Calu3 (cell line): ENCODE data around the gene MFNG. TPM values are rescaled to one million over a fixed set of nuclear protein-coding genes. Genes with fewer than 3 reads are reported as not detected.

ENCODE experiments used
- BruUV-seq: library from RNA; stranded (reverse); fragments of 400-500 nt; replicated peaks from 2 replicates; lab custom pipeline; 2021; lab: Mats Ljungman, UMichigan
- CTCF ChIA-PET: fragments of 300-600 bp; sonication (Branson Sonifier 250); formaldehyde crosslinking; loops from one replicate; lab custom pipeline; 2022; ENCODE audit warnings: antibody characterized with exemption; lab: Charles Lee
- DNase-seq: peaks from one replicate; pipeline ENCODE4 v3.0.0; 2022
- H3K27ac Mint-ChIP-seq: one replicate; pipeline ENCODE4 v1.8.0; 2022; ENCODE audit warnings: mixed read lengths; ENCODE audit not compliant: unreplicated experiment
- H3K27me3 Mint-ChIP-seq: one replicate; pipeline ENCODE4 v1.8.0; 2022; ENCODE audit warnings: mixed read lengths; ENCODE audit not compliant: unreplicated experiment
- H3K36me3 Mint-ChIP-seq: one replicate; pipeline ENCODE4 v1.8.0; 2022; ENCODE audit warnings: mild to moderate bottlenecking, moderate library complexity, mixed read lengths; ENCODE audit not compliant: insufficient read depth, unreplicated experiment
- H3K4me1 Mint-ChIP-seq: one replicate; pipeline ENCODE4 v1.8.0; 2022; ENCODE audit warnings: mild to moderate bottlenecking, low read depth, mixed read lengths; ENCODE audit not compliant: unreplicated experiment
- H3K4me3 Mint-ChIP-seq: one replicate; pipeline ENCODE4 v1.8.0; 2022; ENCODE audit warnings: mild to moderate bottlenecking, low read depth, moderate library complexity, mixed read lengths; ENCODE audit not compliant: unreplicated experiment
- H3K9me3 Mint-ChIP-seq: one replicate; pipeline ENCODE4 v1.8.0; 2022; ENCODE audit warnings: low read depth, mixed read lengths; ENCODE audit not compliant: unreplicated experiment
- intact Hi-C: fragments of 100-400 bp; cut with micrococcal nuclease; formaldehyde crosslinking; loops from one replicate; pipeline ENCODE4 v1.10.0; 2022; ENCODE audit not compliant: unreplicated experiment
- total RNA-seq: library from RNA; stranded (reverse); gene quantifications from 2 replicates; pipeline ENCODE4 v1.2.3, GENCODE V29; 2022
- TF ChIP-seq, protein P1 (sequence below): fragments of 200-600 bp; IDR thresholded peaks from one replicate; pipeline ENCODE4 v1.8.0; 2022; ENCODE audit warnings: antibody characterized with exemption; ENCODE audit not compliant: unreplicated experiment

MFNG gene
- total RNA-seq, 1 experiment from 2014 or later: 22.1 TPM

DNA sequence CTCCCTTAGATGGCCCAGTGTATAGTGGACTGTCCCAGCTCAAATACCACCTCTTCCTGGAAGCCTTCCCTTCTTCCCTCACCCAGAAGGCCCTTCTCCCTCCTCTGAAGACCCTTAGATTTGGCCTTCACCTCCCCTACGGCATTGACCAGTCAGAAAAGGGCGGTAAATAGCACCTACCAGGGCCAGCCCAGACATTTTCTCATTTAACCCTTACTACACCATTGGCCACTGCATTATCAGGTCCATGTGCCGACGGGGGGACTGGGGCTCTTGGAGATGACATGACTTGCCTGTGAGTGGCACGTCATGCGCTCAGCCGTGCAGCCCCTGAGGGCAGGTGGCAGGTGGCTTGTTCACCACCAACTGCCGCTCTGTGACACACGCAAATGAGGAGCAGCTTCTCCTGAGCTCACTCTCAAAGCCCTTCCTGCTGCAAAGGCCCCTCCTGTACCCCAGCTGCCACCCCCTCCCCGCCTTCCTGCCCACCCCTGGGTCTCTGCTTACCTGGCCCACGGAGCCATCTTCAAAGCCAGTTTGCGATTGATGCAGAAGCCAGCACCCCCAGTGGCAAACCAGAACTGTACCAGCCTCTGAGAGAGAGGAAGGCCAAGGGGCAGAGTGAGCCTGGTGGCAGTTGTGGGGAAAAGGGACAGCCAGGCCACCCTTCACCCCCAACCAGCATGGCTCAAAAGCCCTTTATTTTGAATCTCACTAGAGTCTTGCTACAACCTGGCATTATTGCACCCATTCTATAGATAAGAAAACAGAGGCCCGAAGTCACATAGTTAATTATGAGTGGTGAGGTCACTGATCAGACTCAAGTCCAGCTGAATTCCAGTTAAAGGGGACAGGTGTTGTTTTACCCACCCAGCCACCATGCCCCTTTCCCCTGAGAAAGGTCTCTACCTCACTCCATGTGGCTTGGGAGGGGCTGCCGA lies 9.5 kb downstream of the MFNG start:
- TF ChIP-seq, protein P1, sequence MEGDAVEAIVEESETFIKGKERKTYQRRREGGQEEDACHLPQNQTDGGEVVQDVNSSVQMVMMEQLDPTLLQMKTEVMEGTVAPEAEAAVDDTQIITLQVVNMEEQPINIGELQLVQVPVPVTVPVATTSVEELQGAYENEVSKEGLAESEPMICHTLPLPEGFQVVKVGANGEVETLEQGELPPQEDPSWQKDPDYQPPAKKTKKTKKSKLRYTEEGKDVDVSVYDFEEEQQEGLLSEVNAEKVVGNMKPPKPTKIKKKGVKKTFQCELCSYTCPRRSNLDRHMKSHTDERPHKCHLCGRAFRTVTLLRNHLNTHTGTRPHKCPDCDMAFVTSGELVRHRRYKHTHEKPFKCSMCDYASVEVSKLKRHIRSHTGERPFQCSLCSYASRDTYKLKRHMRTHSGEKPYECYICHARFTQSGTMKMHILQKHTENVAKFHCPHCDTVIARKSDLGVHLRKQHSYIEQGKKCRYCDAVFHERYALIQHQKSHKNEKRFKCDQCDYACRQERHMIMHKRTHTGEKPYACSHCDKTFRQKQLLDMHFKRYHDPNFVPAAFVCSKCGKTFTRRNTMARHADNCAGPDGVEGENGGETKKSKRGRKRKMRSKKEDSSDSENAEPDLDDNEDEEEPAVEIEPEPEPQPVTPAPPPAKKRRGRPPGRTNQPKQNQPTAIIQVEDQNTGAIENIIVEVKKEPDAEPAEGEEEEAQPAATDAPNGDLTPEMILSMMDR: no peak
- H3K27ac Mint-ChIP-seq: no peak overlapping the region
- DNase-seq: no peak
- no peak overlapping the region for H3K4me3 Mint-ChIP-seq
- H3K36me3 Mint-ChIP-seq: peaks cover 8% of the 10 kb centered on the region
- BruUV-seq: no TSS peak
- no peaks in the 10 kb centered on the region for H3K4me1 Mint-ChIP-seq
- H3K9me3 Mint-ChIP-seq: no peaks in the 10 kb centered on the region
- CTCF ChIA-PET: no interaction called here
- no peaks in the 10 kb centered on the region for H3K27me3 Mint-ChIP-seq
- intact Hi-C loops: no loop called here

DNA sequence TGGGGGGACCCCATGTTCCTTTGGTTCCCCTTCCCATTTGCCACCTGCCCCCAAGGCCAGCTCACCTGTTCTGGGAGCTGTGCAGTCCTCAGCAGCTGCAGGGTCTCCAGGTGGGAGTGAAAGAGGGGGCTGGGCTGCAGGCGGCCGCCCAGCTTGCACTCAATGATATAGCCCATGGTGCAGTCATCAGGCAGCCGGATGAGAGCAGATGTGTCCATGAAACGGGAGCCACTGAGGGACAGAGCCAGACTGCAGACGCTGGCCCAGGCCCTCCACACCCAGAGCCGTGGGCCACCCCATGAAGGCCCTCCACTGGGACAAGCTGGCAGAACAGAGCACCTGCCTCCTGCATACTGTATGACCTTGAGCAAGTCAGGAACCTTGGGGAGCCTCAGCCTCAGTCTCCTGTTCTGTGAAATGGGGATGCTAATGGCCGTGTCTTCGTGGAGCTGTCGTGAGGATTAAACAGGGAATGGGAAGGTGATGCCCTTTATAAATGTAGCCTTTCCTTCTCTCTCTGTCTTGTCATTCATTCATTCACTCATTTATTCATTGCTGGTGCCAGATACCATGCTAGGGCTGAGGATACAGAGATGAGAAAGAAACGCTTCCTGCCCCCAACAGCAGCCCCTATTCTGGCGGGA lies 11.6 kb downstream of the MFNG start:
- DNase-seq: no peak
- CTCF ChIA-PET: interaction anchor here (0.6 to 0.7 kb wide), 2 partner anchors 143 to 343 kb away, joined by 3 read pairs; no protein-coding TSS in a partner anchor
- no peak overlapping the region for H3K4me3 Mint-ChIP-seq
- H3K27me3 Mint-ChIP-seq: no peaks in the 10 kb centered on the region
- BruUV-seq: no TSS peak
- H3K27ac Mint-ChIP-seq: no peak overlapping the region
- no peaks in the 10 kb centered on the region for H3K4me1 Mint-ChIP-seq
- TF ChIP-seq, protein P1: no peak
- intact Hi-C loops: no loop called here
- peaks cover 8% of the 10 kb centered on the region for H3K36me3 Mint-ChIP-seq
- no peaks in the 10 kb centered on the region for H3K9me3 Mint-ChIP-seq

DNA sequence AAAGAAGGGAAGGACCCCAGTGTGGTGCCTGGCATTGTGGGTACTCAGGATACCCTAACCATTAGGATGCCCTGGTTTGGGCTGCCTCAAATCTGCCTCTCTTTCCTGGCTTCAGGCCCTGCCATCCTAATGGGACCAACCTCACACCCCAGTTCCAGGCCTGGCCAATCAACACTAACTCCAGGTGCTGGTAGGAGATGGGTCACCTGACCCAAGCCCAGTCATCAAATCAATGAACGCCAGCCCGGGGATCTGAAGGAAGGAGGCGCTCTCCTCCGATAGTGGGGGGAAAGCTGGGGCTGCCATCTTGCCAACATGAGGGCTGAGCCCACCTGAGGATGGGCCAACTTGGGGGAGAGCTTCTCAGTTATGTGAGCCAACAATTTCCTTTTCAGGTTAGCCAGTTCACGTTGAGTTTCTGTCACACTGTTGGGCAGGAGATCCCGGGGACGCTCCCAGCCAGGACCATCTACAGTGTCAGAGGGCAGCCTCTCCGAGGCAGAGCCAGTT lies 12.7 kb downstream of the MFNG start:
- H3K9me3 Mint-ChIP-seq: no peaks in the 10 kb centered on the region

More for the DNA sequence above, 12.7 kb downstream of the MFNG start:
- Mint-ChIP-seq H3K4me1 (no peaks in the 10 kb centered on the region), H3K4me3 (no peak overlapping the region), H3K27me3 (no peaks in the 10 kb centered on the region), H3K27ac (no peak overlapping the region), H3K36me3 (peaks cover 8% of the 10 kb centered on the region)
- TF ChIP-seq, protein P1: no peak
- intact Hi-C loops: no loop called here
- no peak for DNase-seq
- BruUV-seq: no TSS peak
- CTCF ChIA-PET: interaction anchor here (1.0 to 1.1 kb wide), 2 partner anchors 25 to 149 kb away, joined by 3 to 8 read pairs; no protein-coding TSS in a partner anchor
